CD4-positive, alpha-beta T cell treated with Interleukin-4 for 1 hour (primary cell): Measurements from ENCODE around the gene RTL9.

Source experiments
- DNase-seq, 2 donors: peaks; one replicate each; pipeline ENCODE4 v3.0.0-alpha.2; 2020 to 2022

RTL9 gene

DNA sequence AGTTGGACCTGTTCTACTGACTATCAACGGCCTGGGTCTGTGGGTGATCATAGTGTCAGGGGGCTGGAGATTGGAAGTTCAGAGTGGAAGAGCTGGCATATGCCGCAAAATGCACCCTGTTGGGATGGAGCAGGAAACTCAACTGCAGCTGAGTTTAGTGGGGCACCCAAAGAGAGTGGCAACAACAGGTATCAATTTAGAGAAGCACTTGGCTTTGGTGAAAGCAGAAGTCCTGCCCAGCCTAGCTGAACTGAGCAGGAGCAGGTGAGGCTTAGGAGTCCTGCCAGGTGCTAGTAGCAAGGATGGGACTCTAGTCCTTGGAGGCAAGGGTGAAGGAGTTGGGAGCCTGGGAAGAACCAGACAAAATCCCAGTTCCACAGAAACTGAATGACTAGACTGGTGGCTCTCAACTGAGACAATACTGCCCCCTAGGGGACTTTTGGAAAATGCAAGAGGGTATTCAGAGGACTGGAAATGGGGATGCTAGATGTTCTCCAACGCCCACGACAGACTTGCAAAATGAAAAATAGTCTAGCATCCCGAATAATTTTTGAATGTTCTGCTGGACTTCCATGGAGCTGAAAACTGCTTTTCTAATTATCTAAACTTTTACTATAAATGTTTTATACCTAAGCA, 49.4 kb downstream of the RTL9 start:
- DNase-seq, result peak; percentile 23 to 65
